Stomach (tissue), 4 donors: ENCODE results near the gene G0S2.

ENCODE experiments used
- EP300 ChIP-seq: sonication (generic); formaldehyde crosslinking; IDR thresholded peaks from one replicate; pipeline ENCODE4 v1.6.1; 2017; ENCODE audit warnings: antibody characterized with exemption
- POLR2A ChIP-seq, 4 donors: fragments of 450-650 bp; IDR thresholded peaks; one replicate each; pipeline ENCODE4 v1.6.1; 2016; ENCODE audit warnings: antibody characterized with exemption in 4 of 4, control low read depth in 2 of 4, mild to moderate bottlenecking in 1 of 4, moderate library complexity in 1 of 4
- POLR2AphosphoS5 ChIP-seq, 3 donors: sonication (generic); formaldehyde crosslinking; IDR thresholded peaks; one replicate each; pipeline ENCODE4 v1.6.1; 2016; ENCODE audit warnings: antibody characterized with exemption in 3 of 3
- TF ChIP-seq, protein P1 (sequence below), 7 experiments: fragments of 450-650 bp in 4 of 7; fragments of 200-600 bp in 3 of 7; sonication (generic) in 3 of 7; IDR thresholded peaks; one replicate each; pipeline ENCODE4 v1.5.1; 2016 to 2019; ENCODE audit warnings: antibody characterized with exemption in 7 of 7, control low read depth in 2 of 7, mild to moderate bottlenecking in 1 of 7

DNA sequence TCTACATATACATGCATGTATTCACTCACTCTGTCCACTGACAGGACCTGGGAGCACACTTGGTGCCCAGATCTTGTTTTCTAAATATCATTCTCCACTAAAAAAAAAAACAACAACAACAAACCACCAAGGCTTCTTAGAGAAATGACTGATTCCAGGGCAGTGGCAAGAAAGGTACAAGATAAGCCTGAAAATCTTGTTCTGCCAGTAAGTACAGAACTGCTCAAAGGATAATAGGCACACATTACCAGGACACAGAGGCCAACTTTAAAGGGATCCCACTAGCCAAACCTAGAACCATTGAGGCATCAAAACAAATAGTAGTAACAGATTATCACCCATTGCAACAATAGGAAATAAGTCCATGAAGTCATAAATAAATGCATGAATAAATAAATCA lies 40.1 kb downstream of the G0S2 start:
- TF ChIP-seq, protein P1, sequence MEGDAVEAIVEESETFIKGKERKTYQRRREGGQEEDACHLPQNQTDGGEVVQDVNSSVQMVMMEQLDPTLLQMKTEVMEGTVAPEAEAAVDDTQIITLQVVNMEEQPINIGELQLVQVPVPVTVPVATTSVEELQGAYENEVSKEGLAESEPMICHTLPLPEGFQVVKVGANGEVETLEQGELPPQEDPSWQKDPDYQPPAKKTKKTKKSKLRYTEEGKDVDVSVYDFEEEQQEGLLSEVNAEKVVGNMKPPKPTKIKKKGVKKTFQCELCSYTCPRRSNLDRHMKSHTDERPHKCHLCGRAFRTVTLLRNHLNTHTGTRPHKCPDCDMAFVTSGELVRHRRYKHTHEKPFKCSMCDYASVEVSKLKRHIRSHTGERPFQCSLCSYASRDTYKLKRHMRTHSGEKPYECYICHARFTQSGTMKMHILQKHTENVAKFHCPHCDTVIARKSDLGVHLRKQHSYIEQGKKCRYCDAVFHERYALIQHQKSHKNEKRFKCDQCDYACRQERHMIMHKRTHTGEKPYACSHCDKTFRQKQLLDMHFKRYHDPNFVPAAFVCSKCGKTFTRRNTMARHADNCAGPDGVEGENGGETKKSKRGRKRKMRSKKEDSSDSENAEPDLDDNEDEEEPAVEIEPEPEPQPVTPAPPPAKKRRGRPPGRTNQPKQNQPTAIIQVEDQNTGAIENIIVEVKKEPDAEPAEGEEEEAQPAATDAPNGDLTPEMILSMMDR (IDR thresholded peaks at IDR 0.05), result no peak
- TF ChIP-seq POLR2A (IDR thresholded peaks at IDR 0.05) (no peak), POLR2AphosphoS5 (IDR thresholded peaks at IDR 0.05) (no peak), EP300 (no peak)
